LNCAP (cell line): ENCODE measurements around the gene KRTAP10-3.

ENCODE experiments used
- CTCF ChIP-seq: fragments of 450-650 bp; IDR thresholded peaks from 2 replicates; pipeline ENCODE4 v1.5.1; 2017; ENCODE audit warnings: mild to moderate bottlenecking

KRTAP10-3 gene

DNA sequence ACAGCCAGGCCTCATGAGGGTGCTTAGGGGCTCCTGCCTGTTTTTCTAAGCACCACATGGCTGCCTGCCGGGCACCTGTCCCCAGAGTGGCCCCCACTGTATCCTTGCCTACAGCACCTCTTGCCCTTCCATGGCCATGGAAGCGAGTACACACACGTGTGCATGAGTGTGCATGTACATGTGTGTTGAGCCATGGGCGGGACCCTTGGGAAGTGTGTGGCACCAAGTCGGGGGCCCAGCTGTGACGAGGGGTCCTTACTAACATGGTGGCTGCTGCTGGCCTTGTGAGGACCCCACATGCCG is 44.4 kb downstream of the KRTAP10-3 start:
- no peak for TF ChIP-seq CTCF

DNA sequence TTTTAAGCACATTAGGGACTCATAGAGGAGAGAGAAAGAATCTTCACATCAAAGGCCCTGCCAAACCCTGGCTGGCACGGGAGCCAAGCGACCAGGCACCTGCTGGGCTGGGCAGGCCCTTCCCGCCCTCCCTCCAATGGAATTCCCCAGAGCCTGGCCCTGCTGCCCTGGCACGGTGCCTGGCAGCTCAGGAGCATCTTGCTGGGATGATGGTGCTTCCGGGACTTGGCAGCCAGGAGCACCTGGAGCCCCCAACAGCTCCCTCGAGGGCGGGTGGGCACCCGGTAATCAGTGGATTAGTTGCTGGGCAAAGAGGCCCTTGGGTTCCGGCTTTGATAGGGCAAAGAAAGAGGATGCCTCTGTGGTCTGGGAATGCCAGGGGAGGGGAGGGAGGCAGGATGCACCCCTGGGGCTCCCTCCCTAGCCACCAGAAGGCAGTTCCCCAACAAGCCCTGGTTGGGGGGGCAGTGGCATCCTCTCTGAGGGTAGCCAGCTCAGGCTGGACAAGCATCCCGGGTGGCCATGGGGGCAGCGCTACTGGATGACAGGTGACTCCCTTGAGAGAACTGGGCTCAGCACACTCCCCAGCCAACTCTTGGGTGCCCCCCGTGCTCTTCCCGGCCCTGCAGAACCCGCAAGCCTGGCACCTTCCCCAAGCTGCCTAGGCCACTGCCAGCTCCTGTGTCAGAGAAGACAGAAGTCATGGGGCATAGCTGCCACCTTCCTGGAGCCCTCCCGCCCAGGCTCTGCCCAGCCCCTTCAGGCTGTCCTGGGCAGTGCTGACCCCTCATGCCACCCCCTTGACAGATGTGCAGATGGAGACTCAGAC is 45.0 kb downstream of the KRTAP10-3 start:
- TF ChIP-seq CTCF: no peak

DNA sequence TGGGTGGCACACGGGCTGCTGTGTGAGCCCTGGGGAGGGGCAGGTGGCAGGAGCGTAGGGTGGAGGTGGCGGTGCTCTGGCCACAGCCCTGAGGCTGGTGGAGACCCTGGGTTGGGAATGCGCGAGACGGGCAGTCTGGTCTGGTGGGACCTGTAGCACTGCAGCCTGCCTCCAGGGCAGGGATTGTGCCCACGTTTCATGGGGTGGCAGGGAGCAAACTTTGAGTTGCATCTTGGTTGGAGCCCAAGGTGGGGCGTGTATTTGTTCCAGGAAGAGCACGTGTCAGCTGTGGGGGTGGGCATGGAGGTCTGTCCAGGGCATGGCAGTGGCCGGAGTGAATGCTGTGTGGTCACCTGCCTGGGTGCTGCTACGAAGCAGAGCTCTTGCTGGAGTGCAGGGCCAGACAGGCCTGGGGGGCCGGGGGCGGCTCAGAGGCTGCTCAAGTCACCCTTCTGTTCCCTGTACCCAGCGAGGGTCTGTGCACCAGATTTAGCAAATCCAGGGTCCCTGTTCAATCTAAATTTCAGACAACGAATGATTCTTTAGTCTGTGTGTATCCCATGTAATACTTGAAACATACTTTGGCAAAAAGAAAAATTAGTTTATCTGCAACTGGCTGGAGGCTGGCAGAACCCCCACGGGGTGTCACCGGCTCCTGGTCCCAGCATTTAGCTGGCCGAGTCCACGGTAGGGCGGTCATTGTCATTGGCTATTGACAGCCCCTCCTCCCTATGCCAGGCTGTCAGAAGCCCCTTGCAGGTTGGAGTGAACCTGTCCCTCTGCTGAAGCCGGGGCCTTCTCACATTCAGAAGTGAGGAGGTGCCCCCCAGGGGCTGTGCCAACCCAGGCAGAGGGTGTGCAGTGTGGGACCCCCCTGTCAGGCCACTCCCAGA is 45.9 kb downstream of the KRTAP10-3 start:
- TF ChIP-seq CTCF: no peak

DNA sequence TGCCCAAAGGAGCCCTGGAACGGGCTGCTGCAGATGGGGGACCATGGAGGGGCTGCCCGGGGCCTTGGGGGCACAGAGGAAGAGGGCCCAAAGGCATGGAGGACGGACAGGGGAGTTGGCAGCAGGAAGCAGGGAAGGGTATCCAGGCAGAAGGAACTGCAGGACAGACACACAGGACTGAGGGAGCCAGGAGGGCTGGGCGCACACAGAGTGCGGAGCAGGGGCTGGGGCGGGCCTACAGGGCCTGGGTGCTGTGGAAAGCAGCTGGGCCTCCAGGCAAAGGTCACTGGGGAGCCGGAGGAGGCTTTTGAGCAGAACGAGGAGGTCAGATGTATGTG is 46.7 kb downstream of the KRTAP10-3 start:
- TF ChIP-seq CTCF: no peak

GRCh38 chr21:44511219-44511937 is 47.2 kb downstream of the KRTAP10-3 start:
- no peak for TF ChIP-seq CTCF

GRCh38 chr21:44510508-44511218 is 47.9 kb downstream of the KRTAP10-3 start:
- TF ChIP-seq CTCF: peak; percentile 83

DNA sequence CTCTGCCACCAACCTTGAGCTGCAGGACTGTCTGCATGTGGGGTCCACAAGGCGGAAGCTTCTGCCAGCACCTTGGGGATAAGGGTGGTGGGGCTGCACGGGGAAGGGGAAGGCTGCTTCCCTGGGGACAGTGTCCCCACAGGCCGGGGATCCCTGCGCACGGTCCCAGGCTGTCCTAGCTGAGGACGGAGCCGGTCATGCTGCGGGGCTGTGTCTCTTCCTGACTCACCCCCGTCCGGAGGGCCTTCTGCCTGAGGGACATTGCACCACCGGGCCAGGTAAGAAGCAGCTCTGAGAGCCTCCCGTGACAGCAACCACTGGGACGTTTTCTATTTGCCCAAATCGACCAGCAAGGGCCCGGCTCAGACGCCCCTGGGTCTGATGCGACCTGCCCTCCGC is 48.5 kb downstream of the KRTAP10-3 start:
- no peak for TF ChIP-seq CTCF
